Tibial artery (tissue), 4 donors: ENCODE results near the gene CFAP58.

Source experiments
- DNase-seq, 2 donors: peaks; one replicate each; pipeline ENCODE4 v3.0.0-alpha.2; 2019
- H3K27ac ChIP-seq, 2 donors: fragments of 200-600 bp; sonication (generic) in 1 of 2; 1 replicate in 1 of 2; 2 replicates in 1 of 2; pipeline ENCODE4 v1.5.1; 2018 to 2019; ENCODE audit warnings: mild to moderate bottlenecking in 1 of 2
- H3K27me3 ChIP-seq, 2 donors: fragments of 200-600 bp; sonication (generic) in 1 of 2; one replicate each; pipeline versions ENCODE4 v1.5.1 to v1.6.0; 2016 to 2019
- H3K36me3 ChIP-seq, 3 donors: fragments of 200-600 bp; sonication (generic) in 2 of 3; one replicate each; pipeline ENCODE4 v1.5.1; 2016 to 2019; ENCODE audit warnings: mild to moderate bottlenecking in 2 of 3
- H3K4me1 ChIP-seq, 4 donors: fragments of 200-600 bp; sonication (generic) in 2 of 4; 1 replicate in 3 of 4; 2 replicates in 1 of 4; pipeline ENCODE4 v1.5.1; 2016 to 2019
- H3K4me3 ChIP-seq, 2 donors: fragments of 200-600 bp; sonication (generic) in 1 of 2; 1 replicate in 1 of 2; 2 replicates in 1 of 2; pipeline ENCODE4 v1.5.1; 2018 to 2019; ENCODE audit warnings: mild to moderate bottlenecking in 2 of 2
- H3K9me3 ChIP-seq, 3 donors: fragments of 200-600 bp; sonication (generic) in 1 of 3; one replicate each; pipeline ENCODE4 v1.5.1; 2016 to 2019
- CTCF ChIP-seq, 2 experiments: fragments of 200-600 bp in 1 of 2; fragments of 450-650 bp in 1 of 2; IDR thresholded peaks; one replicate each; pipeline ENCODE4 v1.5.1; 2017 to 2019; ENCODE audit warnings: antibody characterized with exemption in 2 of 2, mild to moderate bottlenecking in 1 of 2, moderate library complexity in 1 of 2
- intact Hi-C: fragments of 100-400 bp; cut with DNase I; formaldehyde crosslinking; loops from one replicate; pipeline ENCODE4 v1.15.0; 2023; ENCODE audit warnings: low total_unique reads

The CFAP58 gene

GRCh38 chr10:104433669-104434068, 80.0 kb downstream of the CFAP58 start:
- H3K27ac ChIP-seq: no peak overlapping the region
- no peak overlapping the region for H3K4me3 ChIP-seq
- no peak for TF ChIP-seq CTCF (IDR thresholded peaks at IDR 0.05)
- no peak for DNase-seq
- no peaks in the 10 kb centered on the region for H3K27me3 ChIP-seq
- no peaks in the 10 kb centered on the region for H3K9me3 ChIP-seq
- intact Hi-C loops: no loop called here
- no peaks in the 10 kb centered on the region for H3K36me3 ChIP-seq
- no peaks in the 10 kb centered on the region for H3K4me1 ChIP-seq

GRCh38 chr10:104434601-104435000, 81.0 kb downstream of the CFAP58 start:
- no peaks in the 10 kb centered on the region for H3K4me1 ChIP-seq
- no peaks in the 10 kb centered on the region for H3K27me3 ChIP-seq
- H3K9me3 ChIP-seq: no peaks in the 10 kb centered on the region
- no peak overlapping the region for H3K27ac ChIP-seq
- H3K4me3 ChIP-seq: no peak overlapping the region
- no peaks in the 10 kb centered on the region for H3K36me3 ChIP-seq
- no peak for TF ChIP-seq CTCF (IDR thresholded peaks at IDR 0.05)
- intact Hi-C loops: no loop called here
- DNase-seq: no peak

- Histone ChIP-seq H3K36me3 (no peaks in the 10 kb centered on the region), H3K27me3 (no peaks in the 10 kb centered on the region), H3K27ac (no peak overlapping the region), H3K4me1 (no peaks in the 10 kb centered on the region), H3K4me3 (no peak overlapping the region), H3K9me3 (no peaks in the 10 kb centered on the region)
- TF ChIP-seq CTCF (IDR thresholded peaks at IDR 0.05): no peak
- intact Hi-C loops: no loop called here
- DNase-seq: no peak
Measured at GRCh38 chr10:104435822-104436221, 82.2 kb downstream of the CFAP58 start.

GRCh38 chr10:104437226-104437625, 83.6 kb downstream of the CFAP58 start:
- intact Hi-C loops: no loop called here
- Histone ChIP-seq H3K27me3 (no peaks in the 10 kb centered on the region), H3K27ac (no peak overlapping the region), H3K9me3 (no peaks in the 10 kb centered on the region), H3K4me3 (no peak overlapping the region), H3K4me1 (peaks cover 0 to 10% (median 0%) of the 10 kb centered on the region in 4 donors), H3K36me3 (no peaks in the 10 kb centered on the region)
- DNase-seq: no peak
- no peak for TF ChIP-seq CTCF (IDR thresholded peaks at IDR 0.05)

DNA sequence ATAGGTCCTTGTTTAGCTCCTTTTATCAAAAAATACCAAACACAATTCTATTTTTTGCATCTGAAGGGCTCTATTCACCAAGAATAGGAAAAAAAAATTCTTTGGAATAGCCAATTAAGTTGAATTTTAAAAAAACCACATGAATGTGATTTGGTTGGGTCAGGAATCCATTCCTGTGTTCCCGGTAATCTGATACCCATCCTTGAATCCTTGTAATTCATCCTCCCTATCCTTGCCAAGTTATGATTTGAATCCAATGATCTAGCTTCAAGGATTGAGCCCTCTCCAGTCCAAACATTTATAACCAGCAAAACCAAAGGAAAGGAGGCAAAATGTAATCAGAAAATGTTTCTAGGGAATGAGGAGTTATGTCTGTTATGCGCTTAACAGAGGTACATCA, 86.6 kb downstream of the CFAP58 start:
- DNase-seq: no peak
- H3K4me1 ChIP-seq: peaks cover 0 to 10% (median 0%) of the 10 kb centered on the region in 4 donors
- no peaks in the 10 kb centered on the region for H3K9me3 ChIP-seq
- H3K27ac ChIP-seq: no peak overlapping the region
- H3K4me3 ChIP-seq: no peak overlapping the region
- intact Hi-C loops: no loop called here
- no peak for TF ChIP-seq CTCF (IDR thresholded peaks at IDR 0.05)
- no peaks in the 10 kb centered on the region for H3K36me3 ChIP-seq
- no peaks in the 10 kb centered on the region for H3K27me3 ChIP-seq

DNA sequence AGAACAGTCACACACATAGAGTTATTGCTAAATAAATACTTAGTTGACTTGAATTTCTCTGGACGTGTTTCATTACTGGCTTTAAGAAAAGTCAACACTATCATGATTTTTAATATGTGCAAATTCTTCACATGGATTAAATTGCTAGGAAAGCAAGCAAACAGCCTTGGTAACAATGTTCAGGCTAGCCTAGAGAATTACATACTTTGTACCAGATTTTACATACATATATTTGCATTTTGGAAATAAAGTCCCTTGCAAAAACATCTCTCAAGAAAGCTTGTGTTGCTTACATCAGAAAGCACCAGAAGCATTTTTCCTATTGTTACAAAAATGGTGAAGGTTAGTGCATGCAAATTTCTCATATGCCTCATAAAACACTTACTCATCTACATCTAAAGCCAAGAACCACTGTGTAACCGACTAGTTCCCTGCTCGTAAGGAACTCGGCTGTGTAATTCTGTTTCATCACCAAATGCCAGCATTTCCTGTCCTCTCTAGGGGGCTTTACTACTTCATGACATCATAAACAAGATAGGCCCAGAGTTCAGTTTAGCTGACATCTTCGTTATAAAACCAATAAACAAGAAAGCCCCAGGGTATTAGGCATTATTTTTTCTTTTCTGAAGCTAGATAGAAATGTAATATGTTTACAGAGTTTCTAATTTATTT, 87.8 kb downstream of the CFAP58 start:
- H3K4me1 ChIP-seq: peaks cover 0 to 22% (median 4%) of the 10 kb centered on the region in 4 donors
- intact Hi-C loops: no loop called here
- no peak overlapping the region for H3K4me3 ChIP-seq
- no peak for TF ChIP-seq CTCF (IDR thresholded peaks at IDR 0.05)
- H3K27me3 ChIP-seq: no peaks in the 10 kb centered on the region
- H3K9me3 ChIP-seq: no peaks in the 10 kb centered on the region
- H3K36me3 ChIP-seq: no peaks in the 10 kb centered on the region
- H3K27ac ChIP-seq: peak overlapping the region in 1 of 2 donors; percentile 40
- no peak for DNase-seq
